IPS-18a (cell line): ENCODE measurements around the gene ZNF582.

Experiments
- H3K27ac ChIP-seq: one replicate; pipeline ENCODE4 v1.5.1; 2013; ENCODE audit warnings: low read length
- H3K27me3 ChIP-seq: one replicate; pipeline ENCODE4 v1.6.1; 2013; ENCODE audit warnings: mild to moderate bottlenecking, low read length; ENCODE audit not compliant: control insufficient read depth, insufficient read depth
- H3K36me3 ChIP-seq: one replicate; pipeline ENCODE4 v1.6.1; 2013; ENCODE audit warnings: low read depth, low read length; ENCODE audit not compliant: control insufficient read depth
- H3K4me1 ChIP-seq: one replicate; pipeline ENCODE4 v1.6.1; 2013; ENCODE audit warnings: low read depth, low read length; ENCODE audit not compliant: control insufficient read depth
- H3K4me3 ChIP-seq: one replicate; pipeline ENCODE4 v1.5.1; 2013; ENCODE audit warnings: low read length
- H3K9ac ChIP-seq: one replicate; pipeline ENCODE4 v1.6.1; 2013; ENCODE audit warnings: mild to moderate bottlenecking, low read length, moderate library complexity
- H3K9me3 ChIP-seq: one replicate; pipeline ENCODE4 v1.6.1; 2013; ENCODE audit warnings: low read depth, low read length; ENCODE audit not compliant: control insufficient read depth

The ZNF582 gene

DNA sequence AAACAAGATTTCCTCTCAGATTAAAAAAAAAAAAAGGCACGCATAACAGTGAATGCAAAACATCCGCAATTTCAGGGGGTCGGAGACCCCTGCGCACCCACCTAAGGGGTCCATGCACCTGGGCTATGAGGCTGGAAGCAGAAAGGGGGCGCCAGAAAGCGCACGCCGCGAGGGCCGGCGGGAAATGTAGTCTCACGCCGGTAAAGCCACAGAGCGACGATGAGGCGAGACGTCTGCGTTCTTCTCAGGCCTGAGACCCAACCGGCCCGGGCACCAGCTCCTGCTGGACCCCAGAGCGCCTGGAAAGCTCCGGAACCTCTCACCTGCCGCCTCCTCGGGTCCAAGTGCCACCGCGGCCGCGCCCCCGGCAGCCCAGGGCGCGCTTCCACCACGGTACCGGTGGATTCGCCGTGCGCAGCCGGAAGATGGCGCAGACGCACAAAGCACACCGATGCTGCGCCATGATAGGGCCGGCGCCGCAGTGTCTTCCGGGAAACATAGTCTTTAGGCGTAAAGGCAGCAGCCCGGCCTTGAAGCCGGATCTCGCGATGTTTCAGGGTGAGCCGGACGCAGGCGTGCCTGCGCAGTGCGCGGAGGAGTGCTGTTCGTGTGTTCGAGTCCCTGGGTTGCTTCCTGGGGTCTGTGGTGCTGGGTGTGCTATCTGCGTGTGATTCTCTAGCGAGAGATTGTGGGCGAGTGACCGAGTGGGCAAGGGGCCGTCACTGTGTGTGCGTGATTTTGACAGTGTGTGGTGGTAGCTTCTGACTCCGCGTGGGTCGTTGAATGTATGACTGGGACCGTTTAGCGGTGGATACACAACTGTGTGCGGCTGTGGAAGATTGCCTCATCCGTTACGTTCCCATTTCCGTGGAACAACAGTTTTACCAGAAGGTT lies at the start of gene ZNF582:
TSS of gene ZNF582 (minus strand) at position 416 of the 894 bp plus-strand sequence. CDS start 1,782 bp downstream, outside the sequence.
- Histone ChIP-seq H3K27me3 (no peaks in the 10 kb centered on the region), H3K9ac (peak within 1 kb of the TSS; percentile 92), H3K27ac (peak within 1 kb of the TSS; percentile 85)

GRCh38 chr19:56441206-56441792 lies 48.0 kb upstream of the ZNF582 start:
- H3K27me3 ChIP-seq, result no peaks in the 10 kb centered on the region
- peaks cover 76% of the 10 kb centered on the region for H3K9me3 ChIP-seq
- H3K4me3 ChIP-seq, result no peak overlapping the region
- H3K36me3 ChIP-seq, result no peaks in the 10 kb centered on the region
- no peak overlapping the region for H3K9ac ChIP-seq
- no peaks in the 10 kb centered on the region for H3K4me1 ChIP-seq
- no peak overlapping the region for H3K27ac ChIP-seq

More for the DNA sequence above, at the start of gene ZNF582:
- H3K4me3 ChIP-seq, result peak within 1 kb of the TSS; percentile 73
- H3K9me3 ChIP-seq, result no peaks in the 10 kb centered on the region
- no peaks in the 10 kb centered on the region for H3K4me1 ChIP-seq
- H3K36me3 ChIP-seq, result peaks cover 6% of the 10 kb centered on the region

DNA sequence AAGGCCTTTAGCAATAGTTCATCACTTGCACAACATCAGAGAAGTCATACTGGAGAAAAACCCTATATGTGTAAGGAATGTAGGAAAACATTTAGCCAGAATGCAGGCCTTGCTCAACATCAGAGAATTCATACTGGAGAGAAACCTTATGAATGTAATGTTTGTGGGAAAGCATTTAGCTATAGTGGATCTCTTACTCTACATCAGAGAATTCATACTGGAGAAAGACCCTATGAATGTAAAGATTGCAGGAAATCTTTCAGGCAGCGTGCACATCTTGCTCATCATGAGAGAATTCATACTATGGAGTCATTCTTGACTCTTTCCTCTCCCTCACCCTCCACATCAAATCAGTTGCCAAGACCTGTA lies 30.6 kb upstream of the ZNF582 start:
- no peaks in the 10 kb centered on the region for H3K27me3 ChIP-seq
- no peak overlapping the region for H3K9ac ChIP-seq
- no peaks in the 10 kb centered on the region for H3K4me1 ChIP-seq
- no peak overlapping the region for H3K27ac ChIP-seq
- peaks cover 4% of the 10 kb centered on the region for H3K36me3 ChIP-seq
- no peak overlapping the region for H3K4me3 ChIP-seq
- peaks cover 96% of the 10 kb centered on the region for H3K9me3 ChIP-seq

DNA sequence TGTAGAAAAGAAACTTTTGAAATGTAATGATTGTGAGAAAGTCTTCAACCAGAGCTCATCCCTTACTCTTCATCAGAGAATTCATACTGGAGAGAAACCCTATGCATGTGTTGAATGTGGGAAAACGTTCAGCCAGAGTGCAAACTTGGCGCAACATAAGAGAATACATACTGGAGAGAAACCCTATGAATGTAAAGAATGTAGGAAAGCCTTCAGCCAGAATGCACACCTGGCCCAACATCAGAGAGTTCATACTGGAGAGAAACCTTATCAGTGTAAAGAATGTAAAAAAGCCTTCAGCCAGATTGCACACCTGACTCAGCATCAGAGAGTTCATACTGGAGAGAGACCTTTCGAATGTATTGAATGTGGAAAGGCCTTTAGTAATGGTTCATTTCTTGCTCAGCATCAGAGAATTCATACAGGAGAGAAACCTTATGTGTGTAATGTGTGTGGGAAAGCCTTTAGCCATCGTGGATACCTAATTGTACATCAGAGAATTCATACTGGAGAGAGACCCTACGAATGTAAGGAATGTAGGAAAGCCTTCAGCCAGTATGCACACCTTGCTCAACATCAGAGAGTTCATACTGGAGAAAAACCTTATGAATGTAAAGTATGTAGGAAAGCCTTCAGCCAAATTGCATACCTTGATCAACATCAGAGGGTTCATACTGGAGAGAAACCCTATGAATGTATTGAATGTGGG lies 30.1 kb upstream of the ZNF582 start:
- Histone ChIP-seq H3K36me3 (peaks cover 4% of the 10 kb centered on the region), H3K27ac (no peak overlapping the region), H3K4me1 (no peaks in the 10 kb centered on the region), H3K9ac (no peak overlapping the region), H3K4me3 (no peak overlapping the region), H3K27me3 (no peaks in the 10 kb centered on the region), H3K9me3 (peaks cover 96% of the 10 kb centered on the region)

- Histone ChIP-seq H3K27ac (no peak overlapping the region), H3K4me1 (no peaks in the 10 kb centered on the region), H3K4me3 (peak overlapping the region; percentile 86), H3K36me3 (peaks cover 13% of the 10 kb centered on the region), H3K9ac (no peak overlapping the region), H3K9me3 (peaks cover 22% of the 10 kb centered on the region), H3K27me3 (no peaks in the 10 kb centered on the region)
Observed at GRCh38 chr19:56405062-56405461, 11.7 kb upstream of the ZNF582 start.

- peak overlapping the region; percentile 87 for H3K9ac ChIP-seq
- no peaks in the 10 kb centered on the region for H3K27me3 ChIP-seq
- H3K9me3 ChIP-seq, result peaks cover 22% of the 10 kb centered on the region
- peak overlapping the region; percentile 86 for H3K4me3 ChIP-seq
- no peaks in the 10 kb centered on the region for H3K4me1 ChIP-seq
- H3K36me3 ChIP-seq, result peaks cover 13% of the 10 kb centered on the region
- no peak overlapping the region for H3K27ac ChIP-seq
Observed at GRCh38 chr19:56404705-56405056, 11.3 kb upstream of the ZNF582 start.

- Histone ChIP-seq H3K9me3 (peaks cover 18% of the 10 kb centered on the region), H3K27ac (peak within 1 kb of the TSS; percentile 81), H3K4me1 (no peaks in the 10 kb centered on the region), H3K4me3 (peak within 1 kb of the TSS; percentile 86), H3K36me3 (peaks cover 10% of the 10 kb centered on the region), H3K9ac (peak within 1 kb of the TSS; percentile 87), H3K27me3 (no peaks in the 10 kb centered on the region)
Observed at GRCh38 chr19:56403764-56404704, 10.7 kb upstream of the ZNF582 start, which contains the start of gene ZNF583. ZNF583 (plus strand) TSS chr19:56404332; CDS start chr19:56407115, 2,783 bp downstream.

DNA sequence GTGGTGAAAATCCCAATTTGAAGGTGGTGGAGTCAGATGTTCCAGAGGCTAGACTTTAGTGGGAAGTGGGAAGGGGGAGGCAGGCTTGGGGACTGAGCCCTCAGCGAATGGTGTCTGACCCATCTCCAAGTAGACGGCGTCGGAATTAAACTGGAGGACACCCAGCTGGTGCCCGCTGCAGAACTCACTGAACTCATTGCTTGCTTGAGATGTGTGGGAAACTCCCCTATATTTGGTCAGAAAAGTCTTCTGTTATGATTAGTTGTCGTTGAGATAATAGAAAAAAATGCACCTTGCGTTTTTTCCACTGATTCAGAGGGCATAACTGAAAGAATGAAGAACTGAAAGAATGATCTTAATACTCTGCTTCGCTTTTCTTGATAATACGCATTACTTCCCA lies 9.9 kb upstream of the ZNF582 start:
- H3K9me3 ChIP-seq, result peaks cover 10% of the 10 kb centered on the region
- peak overlapping the region; percentile 87 for H3K9ac ChIP-seq
- H3K27ac ChIP-seq, result no peak overlapping the region
- no peaks in the 10 kb centered on the region for H3K27me3 ChIP-seq
- H3K4me1 ChIP-seq, result no peaks in the 10 kb centered on the region
- peaks cover 6% of the 10 kb centered on the region for H3K36me3 ChIP-seq
- peak overlapping the region; percentile 86 for H3K4me3 ChIP-seq

- H3K27ac ChIP-seq, result no peak overlapping the region
- H3K4me3 ChIP-seq, result no peak overlapping the region
- no peaks in the 10 kb centered on the region for H3K4me1 ChIP-seq
- no peaks in the 10 kb centered on the region for H3K27me3 ChIP-seq
- peaks cover 3% of the 10 kb centered on the region for H3K9me3 ChIP-seq
- H3K36me3 ChIP-seq, result peaks cover 7% of the 10 kb centered on the region
- no peak overlapping the region for H3K9ac ChIP-seq
Observed at GRCh38 chr19:56400485-56400884, 7.2 kb upstream of the ZNF582 start.

DNA sequence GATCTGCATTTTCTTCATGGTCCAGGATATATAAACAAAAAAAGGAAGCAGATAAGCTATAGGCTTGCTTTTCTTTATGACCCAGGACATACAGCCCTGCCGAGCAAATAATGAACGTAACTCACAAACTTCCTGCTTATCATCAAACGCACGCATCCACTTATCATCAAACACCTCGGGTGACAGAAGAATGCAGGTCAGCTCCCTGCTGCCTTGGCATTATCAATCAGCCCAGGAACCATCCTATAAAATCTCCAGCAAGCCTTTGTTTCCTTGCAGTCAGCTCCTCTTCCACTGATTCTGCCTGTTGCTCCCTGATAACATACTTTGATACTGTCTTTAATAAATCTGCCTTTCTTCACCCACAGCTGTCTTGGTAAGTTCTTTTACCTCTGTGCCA lies 5.5 kb upstream of the ZNF582 start:
- Histone ChIP-seq H3K9me3 (peaks cover 3% of the 10 kb centered on the region), H3K9ac (no peak overlapping the region), H3K4me1 (no peaks in the 10 kb centered on the region), H3K27ac (no peak overlapping the region), H3K36me3 (peaks cover 7% of the 10 kb centered on the region), H3K27me3 (no peaks in the 10 kb centered on the region), H3K4me3 (no peak overlapping the region)
